Keratinocyte (primary cell): Measurements from ENCODE around the gene KHDC1L. TPM values are rescaled to one million over a fixed set of nuclear protein-coding genes. Genes with fewer than 3 reads are reported as not detected.
A peak's percentile ranks its signal among the peaks of the same experiment; 100 is the strongest.

Source experiments
- DNase-seq: peaks from one replicate; pipeline ENCODE4 v3.0.0-alpha.2; 2011; ENCODE audit warnings: low read depth, missing footprints, low spot score
- FAIRE-seq: peaks from 2 replicates; lab custom pipeline; 2011; peaks lifted over from hg19 to GRCh38; lab: Jason Lieb, UNC
- H2AFZ ChIP-seq: 2 replicates; pipeline ENCODE4 v1.6.0; 2012; ENCODE audit warnings: low read length, control low read depth, inconsistent platforms; ENCODE audit not compliant: control insufficient read depth
- H3K27ac ChIP-seq: 2 replicates; pipeline ENCODE4 v1.5.1; 2011; ENCODE audit warnings: low read length; ENCODE audit not compliant: control insufficient read depth, insufficient read depth
- H3K27me3 ChIP-seq: 3 replicates; pipeline ENCODE4 v1.6.0; 2011; ENCODE audit warnings: low read length; ENCODE audit not compliant: control insufficient read depth, insufficient read depth; ENCODE audit errors: extremely low read depth
- H3K36me3 ChIP-seq, 2 experiments: 2 replicates in 1 of 2; 3 replicates in 1 of 2; pipeline ENCODE4 v1.5.1; 2011; ENCODE audit warnings: low read length in 2 of 2, mild to moderate bottlenecking in 1 of 2; ENCODE audit not compliant: control insufficient read depth in 2 of 2, insufficient read depth in 2 of 2; ENCODE audit errors: extremely low read depth in 1 of 2
- H3K4me1 ChIP-seq: 3 replicates; pipeline ENCODE4 v1.5.1; 2011; ENCODE audit warnings: low read length; ENCODE audit not compliant: control insufficient read depth, insufficient read depth; ENCODE audit errors: extremely low read depth
- H3K4me2 ChIP-seq: 3 replicates; pipeline ENCODE4 v1.6.0; 2011; ENCODE audit warnings: low read depth, low read length; ENCODE audit not compliant: control insufficient read depth, insufficient read depth; ENCODE audit errors: extremely low read depth
- H3K4me3 ChIP-seq, 3 experiments: fragments of 200-600 bp in 1 of 3; sonication (generic) in 1 of 3; 2 replicates in 2 of 3; 3 replicates in 1 of 3; pipeline ENCODE4 v1.5.1; 2011 to 2016; ENCODE audit warnings: low read length in 3 of 3, mild to moderate bottlenecking in 3 of 3, control low read depth in 2 of 3, inconsistent platforms in 1 of 3, low read depth in 1 of 3, mixed read lengths in 1 of 3, mixed run types in 1 of 3, moderate library complexity in 1 of 3; ENCODE audit not compliant: control insufficient read depth in 2 of 3, insufficient read depth in 2 of 3; ENCODE audit errors: extremely low read depth in 1 of 3
- H3K79me2 ChIP-seq: 2 replicates; pipeline ENCODE4 v1.6.0; 2012; ENCODE audit warnings: low read length; ENCODE audit not compliant: control insufficient read depth, insufficient read depth
- H3K9ac ChIP-seq: 3 replicates; pipeline ENCODE4 v1.6.0; 2011; ENCODE audit warnings: low read length; ENCODE audit not compliant: control insufficient read depth, insufficient read depth; ENCODE audit errors: extremely low read depth
- H3K9me1 ChIP-seq: 3 replicates; pipeline ENCODE4 v1.6.0; 2011; ENCODE audit warnings: low read length; ENCODE audit not compliant: control insufficient read depth, insufficient read depth; ENCODE audit errors: extremely low read depth
- H3K9me3 ChIP-seq: 2 replicates; pipeline ENCODE4 v1.5.1; 2012; ENCODE audit warnings: low read depth, low read length; ENCODE audit not compliant: control insufficient read depth
- H4K20me1 ChIP-seq: 3 replicates; pipeline ENCODE4 v1.6.0; 2011; ENCODE audit warnings: low read length; ENCODE audit not compliant: control insufficient read depth, insufficient read depth; ENCODE audit errors: extremely low read depth
- EZH2 ChIP-seq: IDR thresholded peaks from one replicate; pipeline ENCODE4 v1.6.1; 2012; ENCODE audit warnings: inconsistent platforms, mild to moderate bottlenecking, low read length, moderate library complexity
- dilution Hi-C: fragments of 300-500 bp; cut with MboI; formaldehyde crosslinking; loops from one replicate; pipeline ENCODE4 v1.7.0; 2020; ENCODE audit warnings: low sequenced_read_pairs; ENCODE audit not compliant: extremely low pct_ligation_motif_present
- polyA plus RNA-seq, 5 experiments: library from polyadenylated mRNA; depleted of rRNA in 3 of 5; stranded (reverse) in 3 of 5; stranded (forward) in 1 of 5; unstranded in 1 of 5; fragments of >200 nt; gene quantifications; 1 replicate in 1 of 5; 2 replicates in 3 of 5; 3 replicates in 1 of 5; pipeline versions ENCODE4 v1.2.1 to v1.2.3, GENCODE V29; 2011 to 2012; ENCODE audit warnings: missing spikeins in 2 of 5, low read depth in 1 of 5, low replicate concordance in 1 of 5
- TF ChIP-seq, protein P1 (sequence below), 3 experiments: IDR thresholded peaks in 1 of 3; conservative IDR thresholded peaks in 1 of 3; optimal IDR thresholded peaks in 1 of 3; 2 replicates in 2 of 3; 3 replicates in 1 of 3; pipeline versions ENCODE3 to v1.5.1; 2011; ENCODE audit warnings: low read length in 3 of 3, mild to moderate bottlenecking in 3 of 3, moderate library complexity in 2 of 3, control low read depth in 1 of 3, inconsistent platforms in 1 of 3; ENCODE audit not compliant: insufficient read depth in 2 of 3; ENCODE audit errors: extremely low read depth in 1 of 3

The KHDC1L gene
- polyA plus RNA-seq, 1 donor (not counting 4 experiments of a cell fraction or from before 2014, with no cell fraction given): not detected

DNA sequence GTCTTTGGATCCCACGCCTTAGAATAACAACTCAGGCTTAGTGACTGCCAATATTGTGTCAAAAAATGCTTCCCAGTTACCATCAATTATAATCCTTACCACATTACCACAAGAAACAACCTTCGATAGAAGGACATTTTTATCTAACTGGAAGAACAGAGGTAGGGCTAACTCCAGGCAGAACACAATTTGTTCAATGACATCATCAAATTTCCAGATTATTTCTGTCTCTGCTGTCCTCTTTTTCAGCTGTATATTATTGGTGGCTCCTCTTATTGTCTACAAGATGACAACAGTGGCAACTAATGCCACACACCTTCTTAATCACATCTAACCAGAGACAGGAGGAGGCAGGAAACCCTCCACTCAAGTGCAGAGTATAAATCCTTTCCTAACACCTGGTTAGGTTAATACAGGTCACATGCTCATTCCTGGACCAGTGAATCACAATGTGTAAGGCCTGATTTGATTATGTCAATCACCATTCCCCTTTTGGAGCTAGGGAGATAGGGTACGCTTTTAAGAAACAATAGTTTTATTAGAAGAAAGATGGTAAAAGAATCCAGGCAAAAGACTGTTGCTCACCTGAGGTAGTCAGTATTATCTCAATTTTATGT, 18.0 kb downstream of the KHDC1L start:
- peak; percentile 32 for FAIRE-seq
- no peaks in the 10 kb centered on the region for H3K9me3 ChIP-seq
- no peak overlapping the region for H3K9ac ChIP-seq
- H3K4me1 ChIP-seq: no peaks in the 10 kb centered on the region
- H3K9me1 ChIP-seq: no peaks in the 10 kb centered on the region
- no peaks in the 10 kb centered on the region for H3K79me2 ChIP-seq
- H3K36me3 ChIP-seq: no peaks in the 10 kb centered on the region
- H2AFZ ChIP-seq: no peak overlapping the region
- H3K27ac ChIP-seq: no peak overlapping the region
- H3K27me3 ChIP-seq: no peaks in the 10 kb centered on the region
- DNase-seq: peak; percentile 15
- dilution Hi-C loops: no loop called here
- H4K20me1 ChIP-seq: no peaks in the 10 kb centered on the region
- TF ChIP-seq, protein P1, sequence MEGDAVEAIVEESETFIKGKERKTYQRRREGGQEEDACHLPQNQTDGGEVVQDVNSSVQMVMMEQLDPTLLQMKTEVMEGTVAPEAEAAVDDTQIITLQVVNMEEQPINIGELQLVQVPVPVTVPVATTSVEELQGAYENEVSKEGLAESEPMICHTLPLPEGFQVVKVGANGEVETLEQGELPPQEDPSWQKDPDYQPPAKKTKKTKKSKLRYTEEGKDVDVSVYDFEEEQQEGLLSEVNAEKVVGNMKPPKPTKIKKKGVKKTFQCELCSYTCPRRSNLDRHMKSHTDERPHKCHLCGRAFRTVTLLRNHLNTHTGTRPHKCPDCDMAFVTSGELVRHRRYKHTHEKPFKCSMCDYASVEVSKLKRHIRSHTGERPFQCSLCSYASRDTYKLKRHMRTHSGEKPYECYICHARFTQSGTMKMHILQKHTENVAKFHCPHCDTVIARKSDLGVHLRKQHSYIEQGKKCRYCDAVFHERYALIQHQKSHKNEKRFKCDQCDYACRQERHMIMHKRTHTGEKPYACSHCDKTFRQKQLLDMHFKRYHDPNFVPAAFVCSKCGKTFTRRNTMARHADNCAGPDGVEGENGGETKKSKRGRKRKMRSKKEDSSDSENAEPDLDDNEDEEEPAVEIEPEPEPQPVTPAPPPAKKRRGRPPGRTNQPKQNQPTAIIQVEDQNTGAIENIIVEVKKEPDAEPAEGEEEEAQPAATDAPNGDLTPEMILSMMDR (optimal IDR thresholded peaks at IDR 0.05 in 1 of 3, IDR thresholded peaks at IDR 0.05 in 1 of 3, conservative IDR thresholded peaks at IDR 0.05 in 1 of 3; ENCODE audit: extremely low read depth in 1 of 3, insufficient read depth in 2 of 3, low read length in 3 of 3): no peak
- no peak for TF ChIP-seq EZH2
- no peak overlapping the region for H3K4me3 ChIP-seq
- H3K4me2 ChIP-seq: no peak overlapping the region

DNA sequence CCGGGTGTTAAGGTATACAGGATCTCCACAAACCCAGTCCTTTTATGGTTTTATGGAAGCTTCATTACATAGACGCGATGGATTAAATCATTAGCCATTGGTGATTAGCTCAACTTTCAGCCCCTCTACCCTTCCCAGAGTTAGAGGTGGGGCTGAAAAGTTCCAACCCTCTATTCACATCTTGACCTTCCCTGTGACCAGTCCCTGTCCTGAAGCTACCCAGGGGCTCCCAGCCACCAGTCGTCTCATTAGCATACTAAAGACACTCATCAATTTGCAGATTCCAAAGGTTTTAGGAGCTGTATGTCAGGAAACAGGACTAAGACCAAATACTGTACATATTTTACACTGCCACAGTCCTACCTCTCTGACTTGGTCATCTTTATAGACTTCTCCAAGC, 21.0 kb downstream of the KHDC1L start:
- H3K79me2 ChIP-seq: no peaks in the 10 kb centered on the region
- H3K9ac ChIP-seq: no peak overlapping the region
- no peak overlapping the region for H3K27ac ChIP-seq
- no peaks in the 10 kb centered on the region for H3K36me3 ChIP-seq
- TF ChIP-seq, protein P1 (optimal IDR thresholded peaks at IDR 0.05 in 1 of 3, IDR thresholded peaks at IDR 0.05 in 1 of 3, conservative IDR thresholded peaks at IDR 0.05 in 1 of 3; ENCODE audit: extremely low read depth in 1 of 3, insufficient read depth in 2 of 3, low read length in 3 of 3): no peak
- no peak for TF ChIP-seq EZH2
- H3K9me1 ChIP-seq: no peaks in the 10 kb centered on the region
- dilution Hi-C loops: no loop called here
- no peaks in the 10 kb centered on the region for H4K20me1 ChIP-seq
- no peak overlapping the region for H3K4me2 ChIP-seq
- DNase-seq (no peak), FAIRE-seq (no peak)
- no peak overlapping the region for H2AFZ ChIP-seq
- no peaks in the 10 kb centered on the region for H3K27me3 ChIP-seq
- no peak overlapping the region for H3K4me3 ChIP-seq
- H3K9me3 ChIP-seq: no peaks in the 10 kb centered on the region
- no peaks in the 10 kb centered on the region for H3K4me1 ChIP-seq
